GM23338 (cell line): ENCODE measurements around the gene OPTN. TPM values are rescaled to one million over a fixed set of nuclear protein-coding genes. Genes with fewer than 3 reads are reported as not detected.

Source experiments
- ATAC-seq: fragments of 200-7000 bp; cut with Tn5 transposase; 3 replicates; pipeline ENCODE4 v1.9.1; 2020
- DNase-seq: peaks from one replicate; pipeline ENCODE4 v3.0.0-alpha.2; 2015; ENCODE audit warnings: low spot score
- H2AFZ ChIP-seq: fragments of 200-600 bp; sonication (generic); 2 replicates; pipeline ENCODE4 v1.8.0; 2016; ENCODE audit warnings: antibody characterized with exemption, mild to moderate bottlenecking, moderate library complexity
- H3F3A ChIP-seq: fragments of 200-600 bp; sonication (generic); replicated peaks from 2 replicates; pipeline ENCODE4 v1.8.0; 2017; ENCODE audit warnings: antibody characterized with exemption, mixed run types, low read depth
- H3K27ac ChIP-seq: fragments of 200-600 bp; sonication (generic); 2 replicates; pipeline ENCODE4 v1.6.1; 2016; ENCODE audit warnings: low read depth
- H3K27me3 ChIP-seq: fragments of 200-600 bp; sonication (generic); 2 replicates; pipeline ENCODE4 v1.8.0; 2016; ENCODE audit warnings: mild to moderate bottlenecking, mixed run types, moderate library complexity; ENCODE audit not compliant: insufficient read depth
- H3K36me3 ChIP-seq: fragments of 200-600 bp; sonication (generic); 2 replicates; pipeline ENCODE4 v1.8.0; 2016; ENCODE audit warnings: mild to moderate bottlenecking; ENCODE audit not compliant: insufficient read depth
- H3K4me1 ChIP-seq: fragments of 200-600 bp; sonication (generic); 2 replicates; pipeline ENCODE4 v1.8.0; 2016; ENCODE audit warnings: mild to moderate bottlenecking, moderate library complexity; ENCODE audit not compliant: insufficient read depth
- H3K4me2 ChIP-seq: fragments of 200-600 bp; sonication (generic); 2 replicates; pipeline ENCODE4 v1.7.1; 2017; ENCODE audit warnings: mixed run types
- H3K4me3 ChIP-seq: fragments of 200-600 bp; sonication (generic); 2 replicates; pipeline ENCODE4 v1.6.1; 2016; ENCODE audit warnings: mixed run types
- H3K79me2 ChIP-seq: fragments of 200-600 bp; sonication (generic); replicated peaks from 2 replicates; pipeline ENCODE4 v1.8.0; 2017; ENCODE audit warnings: mild to moderate bottlenecking; ENCODE audit not compliant: insufficient read depth
- H3K9me2 ChIP-seq: fragments of 200-600 bp; sonication (generic); 2 replicates; pipeline ENCODE4 v1.8.0; 2017; ENCODE audit not compliant: insufficient read depth
- H4K20me1 ChIP-seq: fragments of 200-600 bp; sonication (generic); replicated peaks from 2 replicates; pipeline ENCODE4 v1.8.0; 2017; ENCODE audit warnings: mild to moderate bottlenecking; ENCODE audit not compliant: insufficient read depth
- H3K27ac Mint-ChIP-seq: 2 replicates; pipeline ENCODE4 v1.8.0; 2020; ENCODE audit warnings: inconsistent platforms, mild to moderate bottlenecking, moderate library complexity, mixed read lengths
- H3K27me3 Mint-ChIP-seq: 3 replicates; pipeline ENCODE4 v1.8.0; 2022; ENCODE audit warnings: low read depth, mild to moderate bottlenecking, moderate library complexity, mixed read lengths, inconsistent platforms; ENCODE audit not compliant: insufficient read depth, poor library complexity
- H3K36me3 Mint-ChIP-seq: 3 replicates; pipeline ENCODE4 v1.8.0; 2021; ENCODE audit warnings: low read depth, mild to moderate bottlenecking, inconsistent platforms, moderate library complexity, mixed read lengths
- H3K4me1 Mint-ChIP-seq: 3 replicates; pipeline ENCODE4 v1.8.0; 2020; ENCODE audit warnings: mild to moderate bottlenecking, inconsistent platforms, mixed read lengths
- H3K4me3 Mint-ChIP-seq: 3 replicates; pipeline ENCODE4 v1.8.0; 2021; ENCODE audit warnings: moderate library complexity, mild to moderate bottlenecking, inconsistent platforms, mixed read lengths
- H3K9me3 Mint-ChIP-seq: 3 replicates; pipeline ENCODE4 v1.8.0; 2020; ENCODE audit warnings: moderate library complexity, mild to moderate bottlenecking, inconsistent platforms, mixed read lengths
- CREB1 ChIP-seq: fragments of 250-450 bp; sonication (Bioruptor Pico); IDR thresholded peaks from 2 replicates; pipeline ENCODE4 v1.5.0; 2020; ENCODE audit warnings: low read depth, mild to moderate bottlenecking, moderate library complexity
- EZH2 ChIP-seq: fragments of 200-600 bp; sonication (generic); IDR thresholded peaks from one replicate; pipeline ENCODE4 v1.8.0; 2017; ENCODE audit warnings: antibody characterized with exemption, mild to moderate bottlenecking, low read depth; ENCODE audit not compliant: unreplicated experiment
- EZH2phosphoT487 ChIP-seq: fragments of 200-600 bp; sonication (generic); IDR thresholded peaks from one replicate; pipeline ENCODE4 v1.8.1; 2018; ENCODE audit warnings: antibody characterized with exemption; ENCODE audit not compliant: unreplicated experiment
- JUNB ChIP-seq: IDR thresholded peaks from one replicate; pipeline ENCODE4 v1.6.1; 2016; ENCODE audit warnings: antibody characterized with exemption; ENCODE audit not compliant: unreplicated experiment
- NANOG ChIP-seq: IDR thresholded peaks from 2 replicates; pipeline ENCODE4 v1.6.1; 2016; ENCODE audit warnings: antibody characterized with exemption, borderline replicate concordance
- POLR2AphosphoS5 ChIP-seq: IDR thresholded peaks from 2 replicates; pipeline ENCODE4 v1.6.1; 2016; ENCODE audit warnings: antibody characterized with exemption, low read depth
- STAT1 ChIP-seq: IDR thresholded peaks from one replicate; pipeline ENCODE4 v1.6.1; 2016; ENCODE audit warnings: antibody characterized with exemption; ENCODE audit not compliant: unreplicated experiment
- ZNF114 ChIP-seq: fragments of 250-450 bp; sonication (Bioruptor Pico); IDR thresholded peaks from 2 replicates; pipeline ENCODE4 v1.5.0; 2020; ENCODE audit warnings: mild to moderate bottlenecking, moderate library complexity
- ZNF331 ChIP-seq: fragments of 250-450 bp; sonication (Bioruptor Pico); IDR thresholded peaks from 2 replicates; pipeline ENCODE4 v1.5.0; 2020; ENCODE audit warnings: low read depth, mild to moderate bottlenecking, moderate library complexity
- polyA plus RNA-seq: library from polyadenylated mRNA; unstranded; fragments of >200 nt; fragmentation: Nextera tagmentation; extraction: Ambion mirVana; gene quantifications from 2 replicates; pipeline ENCODE4 v1.2.1, GENCODE V29; 2016
- total RNA-seq: library from RNA; depleted of rRNA; stranded (reverse); fragments of >200 nt; shearing (Covaris generic); gene quantifications from 2 replicates; pipeline ENCODE4 v1.2.3, GENCODE V29; 2014
- TF ChIP-seq, protein P1 (sequence below): IDR thresholded peaks from 2 replicates; pipeline ENCODE4 v1.6.1; 2016; ENCODE audit warnings: antibody characterized with exemption
- TF ChIP-seq, protein P2 (sequence below): IDR thresholded peaks from one replicate; pipeline ENCODE4 v1.6.1; 2018; ENCODE audit warnings: antibody characterized with exemption; ENCODE audit not compliant: unreplicated experiment
- TF ChIP-seq, protein P3 (sequence below), 2 experiments: fragments of 200-600 bp in 1 of 2; sonication (generic) in 1 of 2; conservative IDR thresholded peaks; 2 replicates each; pipeline versions ENCODE4 v1.5.1 to v1.6.1; 2016 to 2017; ENCODE audit warnings: antibody characterized with exemption in 2 of 2, low read depth in 2 of 2, mild to moderate bottlenecking in 2 of 2, moderate library complexity in 1 of 2

The OPTN gene
- total and polyA plus RNA-seq, 2 experiments from 2014 or later: 6.0 to 13.0 TPM

DNA sequence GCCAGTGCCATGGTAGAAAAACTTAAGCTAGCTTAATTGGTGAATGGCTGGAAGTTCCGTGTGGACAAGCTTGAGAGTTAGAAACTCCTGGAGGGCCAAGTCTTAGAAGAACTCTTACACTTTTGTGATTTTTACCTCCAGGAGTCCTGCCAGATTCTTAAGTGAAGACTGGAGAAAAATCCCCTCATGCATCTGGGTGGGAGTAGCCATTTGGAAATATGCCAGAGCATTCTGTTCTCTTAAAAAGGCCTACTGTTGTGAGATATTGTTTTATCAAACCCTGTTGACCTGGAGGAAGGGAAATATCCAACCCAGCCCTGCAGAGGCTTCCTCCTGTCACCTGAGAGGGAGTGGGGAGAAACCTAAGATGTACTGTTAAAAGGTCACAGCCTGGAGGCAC lies 43.8 kb downstream of the OPTN start (continued):
- no peak for TF ChIP-seq EZH2phosphoT487
- TF ChIP-seq POLR2AphosphoS5: no peak
- no peak for TF ChIP-seq EZH2
- no peak for TF ChIP-seq JUNB
- TF ChIP-seq, protein P1, sequence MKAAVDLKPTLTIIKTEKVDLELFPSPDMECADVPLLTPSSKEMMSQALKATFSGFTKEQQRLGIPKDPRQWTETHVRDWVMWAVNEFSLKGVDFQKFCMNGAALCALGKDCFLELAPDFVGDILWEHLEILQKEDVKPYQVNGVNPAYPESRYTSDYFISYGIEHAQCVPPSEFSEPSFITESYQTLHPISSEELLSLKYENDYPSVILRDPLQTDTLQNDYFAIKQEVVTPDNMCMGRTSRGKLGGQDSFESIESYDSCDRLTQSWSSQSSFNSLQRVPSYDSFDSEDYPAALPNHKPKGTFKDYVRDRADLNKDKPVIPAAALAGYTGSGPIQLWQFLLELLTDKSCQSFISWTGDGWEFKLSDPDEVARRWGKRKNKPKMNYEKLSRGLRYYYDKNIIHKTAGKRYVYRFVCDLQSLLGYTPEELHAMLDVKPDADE: no peak
- no peak for TF ChIP-seq ZNF331 (CRISPR knock-in tag)
- TF ChIP-seq, protein P2, sequence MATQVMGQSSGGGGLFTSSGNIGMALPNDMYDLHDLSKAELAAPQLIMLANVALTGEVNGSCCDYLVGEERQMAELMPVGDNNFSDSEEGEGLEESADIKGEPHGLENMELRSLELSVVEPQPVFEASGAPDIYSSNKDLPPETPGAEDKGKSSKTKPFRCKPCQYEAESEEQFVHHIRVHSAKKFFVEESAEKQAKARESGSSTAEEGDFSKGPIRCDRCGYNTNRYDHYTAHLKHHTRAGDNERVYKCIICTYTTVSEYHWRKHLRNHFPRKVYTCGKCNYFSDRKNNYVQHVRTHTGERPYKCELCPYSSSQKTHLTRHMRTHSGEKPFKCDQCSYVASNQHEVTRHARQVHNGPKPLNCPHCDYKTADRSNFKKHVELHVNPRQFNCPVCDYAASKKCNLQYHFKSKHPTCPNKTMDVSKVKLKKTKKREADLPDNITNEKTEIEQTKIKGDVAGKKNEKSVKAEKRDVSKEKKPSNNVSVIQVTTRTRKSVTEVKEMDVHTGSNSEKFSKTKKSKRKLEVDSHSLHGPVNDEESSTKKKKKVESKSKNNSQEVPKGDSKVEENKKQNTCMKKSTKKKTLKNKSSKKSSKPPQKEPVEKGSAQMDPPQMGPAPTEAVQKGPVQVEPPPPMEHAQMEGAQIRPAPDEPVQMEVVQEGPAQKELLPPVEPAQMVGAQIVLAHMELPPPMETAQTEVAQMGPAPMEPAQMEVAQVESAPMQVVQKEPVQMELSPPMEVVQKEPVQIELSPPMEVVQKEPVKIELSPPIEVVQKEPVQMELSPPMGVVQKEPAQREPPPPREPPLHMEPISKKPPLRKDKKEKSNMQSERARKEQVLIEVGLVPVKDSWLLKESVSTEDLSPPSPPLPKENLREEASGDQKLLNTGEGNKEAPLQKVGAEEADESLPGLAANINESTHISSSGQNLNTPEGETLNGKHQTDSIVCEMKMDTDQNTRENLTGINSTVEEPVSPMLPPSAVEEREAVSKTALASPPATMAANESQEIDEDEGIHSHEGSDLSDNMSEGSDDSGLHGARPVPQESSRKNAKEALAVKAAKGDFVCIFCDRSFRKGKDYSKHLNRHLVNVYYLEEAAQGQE: no peak

DNA sequence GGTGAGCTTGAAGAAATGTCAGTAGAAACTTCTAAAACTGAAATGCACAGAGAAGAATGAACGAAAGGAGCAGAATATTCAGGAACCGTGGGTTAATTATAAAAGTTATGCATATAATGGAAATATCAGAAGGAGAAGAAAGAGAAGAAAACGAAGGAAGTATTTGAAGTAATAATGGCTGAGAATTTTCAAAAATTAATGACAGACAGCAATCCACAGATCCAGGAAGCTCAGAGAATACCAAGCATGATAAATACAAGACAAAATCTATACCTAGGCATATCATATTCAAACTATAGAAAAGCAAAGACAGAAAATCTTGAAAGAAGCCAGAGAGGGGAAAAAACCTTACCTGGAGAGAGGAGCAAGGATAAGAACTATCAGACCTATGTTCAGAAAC lies 44.9 kb downstream of the OPTN start:
- no peaks in the 10 kb centered on the region for H3K9me3 Mint-ChIP-seq
- TF ChIP-seq, protein P1: no peak
- TF ChIP-seq, protein P3, sequence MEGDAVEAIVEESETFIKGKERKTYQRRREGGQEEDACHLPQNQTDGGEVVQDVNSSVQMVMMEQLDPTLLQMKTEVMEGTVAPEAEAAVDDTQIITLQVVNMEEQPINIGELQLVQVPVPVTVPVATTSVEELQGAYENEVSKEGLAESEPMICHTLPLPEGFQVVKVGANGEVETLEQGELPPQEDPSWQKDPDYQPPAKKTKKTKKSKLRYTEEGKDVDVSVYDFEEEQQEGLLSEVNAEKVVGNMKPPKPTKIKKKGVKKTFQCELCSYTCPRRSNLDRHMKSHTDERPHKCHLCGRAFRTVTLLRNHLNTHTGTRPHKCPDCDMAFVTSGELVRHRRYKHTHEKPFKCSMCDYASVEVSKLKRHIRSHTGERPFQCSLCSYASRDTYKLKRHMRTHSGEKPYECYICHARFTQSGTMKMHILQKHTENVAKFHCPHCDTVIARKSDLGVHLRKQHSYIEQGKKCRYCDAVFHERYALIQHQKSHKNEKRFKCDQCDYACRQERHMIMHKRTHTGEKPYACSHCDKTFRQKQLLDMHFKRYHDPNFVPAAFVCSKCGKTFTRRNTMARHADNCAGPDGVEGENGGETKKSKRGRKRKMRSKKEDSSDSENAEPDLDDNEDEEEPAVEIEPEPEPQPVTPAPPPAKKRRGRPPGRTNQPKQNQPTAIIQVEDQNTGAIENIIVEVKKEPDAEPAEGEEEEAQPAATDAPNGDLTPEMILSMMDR (conservative IDR thresholded peaks at IDR 0.05; ENCODE audit: low read depth in 2 of 2): no peak
- TF ChIP-seq EZH2 (no peak), EZH2phosphoT487 (no peak), STAT1 (no peak), ZNF114 (CRISPR knock-in tag) (no peak), ZNF331 (CRISPR knock-in tag) (no peak), JUNB (no peak), POLR2AphosphoS5 (no peak), CREB1 (no peak), NANOG (no peak)
- TF ChIP-seq, protein P2: no peak

More for the DNA sequence above, 44.9 kb downstream of the OPTN start:
- no peak for DNase-seq
- Histone ChIP-seq H3K4me1 (no peaks in the 10 kb centered on the region), H3F3A (no peaks in the 10 kb centered on the region), H3K9me2 (no peaks in the 10 kb centered on the region), H3K4me2 (no peak overlapping the region), H3K27me3 (no peaks in the 10 kb centered on the region), H3K79me2 (no peaks in the 10 kb centered on the region), H3K4me3 (no peak overlapping the region), H3K36me3 (no peaks in the 10 kb centered on the region), H3K27ac (no peak overlapping the region), H2AFZ (no peak overlapping the region), H4K20me1 (no peaks in the 10 kb centered on the region)
- no peak for ATAC-seq
- Mint-ChIP-seq H3K27ac (no peak overlapping the region), H3K4me1 (peaks cover 13% of the 10 kb centered on the region), H3K36me3 (no peaks in the 10 kb centered on the region), H3K4me3 (no peak overlapping the region), H3K27me3 (peaks cover 6% of the 10 kb centered on the region)
